ENCODE results near the gene PTPN23.
"Not testable (repeated sequence)": the region's sequence is repeated elsewhere in the genome, so short reads cannot be mapped to it uniquely, and the experiment has no call there.

Gene PTPN23

GRCh38 chr3:47456984-47457383 is 76.2 kb downstream of the PTPN23 start:
- DNase-seq, result no peak

GRCh38 chr3:47459534-47460085 is 78.8 kb downstream of the PTPN23 start:
- DNase-seq, result not testable (repeated sequence)
